Measurements from ENCODE around the gene RUNX1. TPM values are rescaled to one million over a fixed set of nuclear protein-coding genes. Genes with fewer than 3 reads are reported as not detected.

RUNX1 gene
- total and polyA plus RNA-seq, 2 donors (not counting 1 experiment from before 2014, with no cell fraction given), result 26.3 to 73.0 TPM

GRCh38 chr21:35020436-35020835 is 28.7 kb downstream of the RUNX1 start:
- POLR2A ChIA-PET, result no interaction called here
- H2AFZ ChIP-seq (ENCODE audit: insufficient read depth, low read depth, low read length, poor library complexity, severe bottlenecking), result no peak overlapping the region
- peaks cover 96% of the 10 kb centered on the region for H3K79me2 ChIP-seq (ENCODE audit: control insufficient read depth, insufficient read depth, low read length)
- no peaks in the 10 kb centered on the region for H3K27me3 ChIP-seq (replicated peaks in 1 of 4; ENCODE audit: control extremely low read depth in 1 of 4, control insufficient read depth in 3 of 4, insufficient read depth in 4 of 4, low read length in 3 of 4)
- H3K4me3 ChIP-seq (ENCODE audit: control extremely low read depth in 1 of 5, extremely low read depth in 1 of 5, insufficient read depth in 1 of 5, low read depth in 2 of 5, low read length in 4 of 5), result no peak overlapping the region
- ATAC-seq (ENCODE audit: low read depth), result peak; percentile 94
- peaks cover 0 to 31% of the 10 kb centered on the region in 2 experiments for H3K36me3 ChIP-seq (replicated peaks in 1 of 2; ENCODE audit: control extremely low read depth in 1 of 2, control insufficient read depth in 1 of 2, extremely low read depth in 1 of 2, insufficient read depth in 2 of 2, low read length in 1 of 2)
- CTCF ChIA-PET, result interaction anchor here (1.0 to 1.5 kb wide), 3 partner anchors 16 to 380 kb away, joined by 4 to 6 read pairs (median 4); no protein-coding TSS in a partner anchor
- H3K9ac ChIP-seq (ENCODE audit: low read length), result no peak overlapping the region
- peaks cover 89% of the 10 kb centered on the region for H4K20me1 ChIP-seq (ENCODE audit: control insufficient read depth, insufficient read depth, low read length, poor library complexity, severe bottlenecking)
- peaks cover 36% of the 10 kb centered on the region for H3K4me1 Mint-ChIP-seq
- no peak for TF ChIP-seq CTCF (IDR thresholded peaks at IDR 0.05)
- TF ChIP-seq EZH2 (IDR thresholded peaks at IDR 0.05; ENCODE audit: borderline replicate concordance, insufficient read depth, low read depth, low read length, poor library complexity, severe bottlenecking), result no peak
- peak overlapping the region in 1 of 2 donors; percentile 28 for H3K27ac ChIP-seq (ENCODE audit: low read length in 2 of 2)
- 60% methylated on average over 1 of the region's 4 CpGs for WGBS (ENCODE audit: insufficient coverage)
- intact Hi-C loops (cut with micrococcal nuclease), result no loop called here
- H3K27me3 Mint-ChIP-seq, result no peaks in the 10 kb centered on the region
- H3K4me2 ChIP-seq (replicated peaks; ENCODE audit: low read depth, low read length, poor library complexity, severe bottlenecking), result peak overlapping the region; percentile 18
- peak overlapping the region; percentile 26 for H3K27ac Mint-ChIP-seq
- no peaks in the 10 kb centered on the region for H3K9me3 Mint-ChIP-seq (ENCODE audit: insufficient read depth)
- peak; percentile 59 for DNase-seq
- H3K4me1 ChIP-seq (ENCODE audit: control insufficient read depth in 2 of 2, insufficient read depth in 2 of 2, low read length in 2 of 2), result peaks cover 16 to 20% of the 10 kb centered on the region in 2 donors
- H3K4me3 Mint-ChIP-seq, result peak overlapping the region; percentile 2
- H3K9me3 ChIP-seq (ENCODE audit: control extremely low read depth in 1 of 3, control insufficient read depth in 2 of 3, insufficient read depth in 1 of 3, low read length in 2 of 3), result no peaks in the 10 kb centered on the region

GRCh38 chr21:35019631-35020032 is 29.5 kb downstream of the RUNX1 start:
- Histone ChIP-seq H3K9ac (ENCODE audit: low read length) (no peak overlapping the region), H3K27me3 (replicated peaks in 1 of 4; ENCODE audit: control extremely low read depth in 1 of 4, control insufficient read depth in 3 of 4, insufficient read depth in 4 of 4, low read length in 3 of 4) (no peaks in the 10 kb centered on the region), H3K4me2 (replicated peaks; ENCODE audit: low read depth, low read length, poor library complexity, severe bottlenecking) (no peak overlapping the region), H3K4me1 (ENCODE audit: control insufficient read depth in 2 of 2, insufficient read depth in 2 of 2, low read length in 2 of 2) (peaks cover 12% of the 10 kb centered on the region in 2 donors), H3K79me2 (ENCODE audit: control insufficient read depth, insufficient read depth, low read length) (peaks cover 96% of the 10 kb centered on the region), H3K36me3 (replicated peaks in 1 of 2; ENCODE audit: control extremely low read depth in 1 of 2, control insufficient read depth in 1 of 2, extremely low read depth in 1 of 2, insufficient read depth in 2 of 2, low read length in 1 of 2) (peaks cover 0 to 35% of the 10 kb centered on the region in 2 experiments), H4K20me1 (ENCODE audit: control insufficient read depth, insufficient read depth, low read length, poor library complexity, severe bottlenecking) (peaks cover 89% of the 10 kb centered on the region), H2AFZ (ENCODE audit: insufficient read depth, low read depth, low read length, poor library complexity, severe bottlenecking) (no peak overlapping the region), H3K9me3 (ENCODE audit: control extremely low read depth in 1 of 3, control insufficient read depth in 2 of 3, insufficient read depth in 1 of 3, low read length in 2 of 3) (no peaks in the 10 kb centered on the region), H3K4me3 (ENCODE audit: control extremely low read depth in 1 of 5, extremely low read depth in 1 of 5, insufficient read depth in 1 of 5, low read depth in 2 of 5, low read length in 4 of 5) (no peak overlapping the region), H3K27ac (ENCODE audit: low read length in 2 of 2) (no peak overlapping the region)
- H3K4me3 Mint-ChIP-seq, result no peak overlapping the region
- TF ChIP-seq EZH2 (IDR thresholded peaks at IDR 0.05; ENCODE audit: borderline replicate concordance, insufficient read depth, low read depth, low read length, poor library complexity, severe bottlenecking) (no peak), CTCF (IDR thresholded peaks at IDR 0.05) (no peak)
- ChIA-PET POLR2A (no interaction called here), CTCF (interaction anchor here (1.0 kb wide), 1 partner anchor 15 kb away, joined by 4 read pairs; no protein-coding TSS in a partner anchor)
- WGBS (ENCODE audit: insufficient coverage), result 97% methylated on average over 5 of the region's 9 CpGs
- DNase-seq (no peak), ATAC-seq (ENCODE audit: low read depth) (no peak)
- peaks cover 32% of the 10 kb centered on the region for H3K4me1 Mint-ChIP-seq
- H3K9me3 Mint-ChIP-seq (ENCODE audit: insufficient read depth), result no peaks in the 10 kb centered on the region
- H3K27me3 Mint-ChIP-seq, result no peaks in the 10 kb centered on the region
- H3K27ac Mint-ChIP-seq, result no peak overlapping the region
- intact Hi-C loops (cut with micrococcal nuclease), result no loop called here

All from B cell (primary cell).